CD4-positive, alpha-beta T cell treated with Interleukin-17A for 4 hours (primary cell): ENCODE measurements around the gene SMAD2.
"Not testable (repeated sequence)": the region's sequence is repeated elsewhere in the genome, so short reads cannot be mapped to it uniquely, and the experiment has no call there.

Source experiments
- DNase-seq: peaks from one replicate; pipeline ENCODE4 v3.0.0-alpha.2; 2020; ENCODE audit warnings: mixed read lengths

SMAD2 gene

GRCh38 chr18:47831351-47831750 lies 99.1 kb downstream of the SMAD2 start:
- no peak for DNase-seq

- DNase-seq, result no peak
These were observed 99.7 kb downstream of the SMAD2 start for GRCh38 chr18:47830772-47831171.

- no peak for DNase-seq
These were observed 100.6 kb downstream of the SMAD2 start for GRCh38 chr18:47829831-47830230.

- DNase-seq, result not testable (repeated sequence)
These were observed 102.4 kb downstream of the SMAD2 start for GRCh38 chr18:47828031-47828430.

- DNase-seq, result no peak
These were observed 104.0 kb downstream of the SMAD2 start for GRCh38 chr18:47826157-47827074.

GRCh38 chr18:47821314-47821713 lies 109.1 kb downstream of the SMAD2 start:
- DNase-seq, result no peak

GRCh38 chr18:47817795-47818077 lies 112.7 kb downstream of the SMAD2 start:
- no peak for DNase-seq

GRCh38 chr18:47817017-47817794 lies 113.3 kb downstream of the SMAD2 start:
- no peak for DNase-seq

GRCh38 chr18:47815486-47816270 lies 114.8 kb downstream of the SMAD2 start:
- no peak for DNase-seq

GRCh38 chr18:47809420-47809819 lies 121.0 kb downstream of the SMAD2 start:
- no peak for DNase-seq

- DNase-seq, result no peak
These were observed 127.7 kb downstream of the SMAD2 start for GRCh38 chr18:47802802-47803201.

- no peak for DNase-seq
These were observed 128.6 kb downstream of the SMAD2 start for GRCh38 chr18:47801817-47802216.

- no peak for DNase-seq
These were observed 129.7 kb downstream of the SMAD2 start for GRCh38 chr18:47800756-47801155.

GRCh38 chr18:47800248-47800647 lies 130.2 kb downstream of the SMAD2 start:
- DNase-seq, result no peak

- no peak for DNase-seq
These were observed 131.1 kb downstream of the SMAD2 start for GRCh38 chr18:47799376-47799775.

- DNase-seq, result no peak
These were observed 132.1 kb downstream of the SMAD2 start for GRCh38 chr18:47798366-47798765.

GRCh38 chr18:47797126-47797525 lies 133.3 kb downstream of the SMAD2 start:
- DNase-seq, result no peak

GRCh38 chr18:47795434-47795814 lies 135.0 kb downstream of the SMAD2 start:
- DNase-seq, result no peak

- no peak for DNase-seq
These were observed 135.6 kb downstream of the SMAD2 start for GRCh38 chr18:47794725-47795433.

GRCh38 chr18:47793609-47794008 lies 136.8 kb downstream of the SMAD2 start:
- DNase-seq, result no peak

GRCh38 chr18:47791461-47791985 lies 138.9 kb downstream of the SMAD2 start:
- no peak for DNase-seq

GRCh38 chr18:47790036-47790435 lies 140.4 kb downstream of the SMAD2 start:
- DNase-seq, result no peak
